WTC11 (cell line): ENCODE data around the gene BMP10. TPM values are rescaled to one million over a fixed set of nuclear protein-coding genes. Genes with fewer than 3 reads are reported as not detected.

Source experiments
- ATAC-seq: fragments of 200-7000 bp; cut with Tn5 transposase; 2 replicates; pipeline ENCODE4 v1.10.0; 2021; ENCODE audit warnings: mild to moderate bottlenecking, moderate library complexity
- CTCF ChIA-PET: fragments of 300-600 bp; sonication (Branson Sonifier 250); formaldehyde crosslinking; loops from one replicate; lab custom pipeline; 2021; ENCODE audit warnings: antibody characterized with exemption; lab: Charles Lee
- POLR2A ChIA-PET: fragments of 350-600 bp; sonication (Branson Sonifier 250); formaldehyde crosslinking; loops from one replicate; lab custom pipeline; 2021; ENCODE audit warnings: antibody characterized with exemption; lab: Charles Lee
- DNase-seq: peaks from one replicate; pipeline ENCODE4 v3.0.0; 2021; ENCODE audit warnings: low spot score
- H3K27ac Mint-ChIP-seq: 2 replicates; pipeline ENCODE4 v1.8.0; 2021; ENCODE audit warnings: mixed read lengths
- H3K27me3 Mint-ChIP-seq: 2 replicates; pipeline ENCODE4 v1.8.0; 2021; ENCODE audit warnings: low read depth, mild to moderate bottlenecking, moderate library complexity, mixed read lengths
- H3K36me3 Mint-ChIP-seq: 2 replicates; pipeline ENCODE4 v1.8.0; 2021; ENCODE audit warnings: mixed read lengths
- H3K4me1 Mint-ChIP-seq: 2 replicates; pipeline ENCODE4 v1.8.0; 2022; ENCODE audit warnings: mixed read lengths
- H3K4me3 Mint-ChIP-seq: 2 replicates; pipeline ENCODE4 v1.8.0; 2021; ENCODE audit warnings: mild to moderate bottlenecking, moderate library complexity, mixed read lengths
- H3K9me3 Mint-ChIP-seq: 2 replicates; pipeline ENCODE4 v1.8.0; 2021; ENCODE audit warnings: mixed read lengths
- ESRRA ChIP-seq: sonication (generic); formaldehyde crosslinking; IDR thresholded peaks from 2 replicates; pipeline ENCODE4 v1.8.1; 2022; ENCODE audit warnings: mild to moderate bottlenecking, missing genetic modification reagents, borderline replicate concordance
- JUN ChIP-seq: sonication (generic); formaldehyde crosslinking; IDR thresholded peaks from 2 replicates; pipeline ENCODE4 v1.8.0; 2023; ENCODE audit warnings: mild to moderate bottlenecking, missing genetic modification reagents
- KAT7 ChIP-seq: sonication (generic); formaldehyde crosslinking; IDR thresholded peaks from 2 replicates; pipeline ENCODE4 v1.8.1; 2023; ENCODE audit warnings: missing genetic modification reagents, mild to moderate bottlenecking, borderline replicate concordance
- NFYB ChIP-seq: sonication (generic); formaldehyde crosslinking; conservative IDR thresholded peaks from 2 replicates; pipeline ENCODE4 v1.8.0; 2022; ENCODE audit warnings: low read depth, missing genetic modification reagents
- NR3C1 ChIP-seq: sonication (generic); formaldehyde crosslinking; conservative IDR thresholded peaks from 2 replicates; pipeline ENCODE4 v1.8.1; 2023; ENCODE audit warnings: low read depth, mild to moderate bottlenecking, missing genetic modification reagents
- PRRX2 ChIP-seq: fragments of 250-450 bp; sonication (Bioruptor Pico); IDR thresholded peaks from 2 replicates; pipeline ENCODE4 v1.8.0; 2021; ENCODE audit warnings: mild to moderate bottlenecking
- SP1 ChIP-seq: sonication (generic); formaldehyde crosslinking; conservative IDR thresholded peaks from 2 replicates; pipeline ENCODE4 v1.8.1; 2022; ENCODE audit warnings: missing genetic modification reagents
- TEAD1 ChIP-seq: sonication (generic); formaldehyde crosslinking; IDR thresholded peaks from 2 replicates; pipeline ENCODE4 v1.8.0; 2022; ENCODE audit warnings: mild to moderate bottlenecking, missing genetic modification reagents
- TP53 ChIP-seq: sonication (generic); formaldehyde crosslinking; IDR thresholded peaks from 2 replicates; pipeline ENCODE4 v1.8.1; 2023; ENCODE audit warnings: mild to moderate bottlenecking, missing genetic modification reagents
- ZNF232 ChIP-seq: sonication (generic); formaldehyde crosslinking; IDR thresholded peaks from 2 replicates; pipeline ENCODE4 v1.8.0; 2022; ENCODE audit warnings: mild to moderate bottlenecking, missing genetic modification reagents
- ZNF317 ChIP-seq: sonication (generic); formaldehyde crosslinking; IDR thresholded peaks from 2 replicates; pipeline ENCODE4 v1.8.1; 2023; ENCODE audit warnings: low read depth, mild to moderate bottlenecking, moderate library complexity, missing genetic modification reagents, borderline replicate concordance
- ZNF396 ChIP-seq: fragments of 250-450 bp; sonication (Bioruptor Pico); IDR thresholded peaks from 2 replicates; pipeline ENCODE4 v1.8.0; 2021; ENCODE audit warnings: mild to moderate bottlenecking, moderate library complexity, borderline replicate concordance
- total RNA-seq: library from RNA; stranded (reverse); gene quantifications from 3 replicates; pipeline ENCODE4 v1.2.3, GENCODE V29; 2021
- TF ChIP-seq, protein P1 (sequence below): sonication (generic); formaldehyde crosslinking; IDR thresholded peaks from 2 replicates; pipeline ENCODE4 v1.8.1; 2022; ENCODE audit warnings: mild to moderate bottlenecking, moderate library complexity, missing genetic modification reagents
- TF ChIP-seq, protein P2 (sequence below): sonication (generic); formaldehyde crosslinking; IDR thresholded peaks from 2 replicates; pipeline ENCODE4 v1.8.1; 2023; ENCODE audit warnings: mild to moderate bottlenecking, missing genetic modification reagents
- TF ChIP-seq, protein P3 (sequence below): sonication (generic); formaldehyde crosslinking; IDR thresholded peaks from 2 replicates; pipeline ENCODE4 v1.8.1; 2023; ENCODE audit warnings: mild to moderate bottlenecking, moderate library complexity, missing genetic modification reagents
- TF ChIP-seq, protein P4 (sequence below): fragments of 250-450 bp; sonication (Bioruptor Pico); IDR thresholded peaks from 2 replicates; pipeline ENCODE4 v1.9.0; 2021; ENCODE audit warnings: moderate library complexity, mild to moderate bottlenecking, inconsistent platforms, borderline replicate concordance
- TF ChIP-seq, protein P5 (sequence below): sonication (generic); formaldehyde crosslinking; IDR thresholded peaks from 2 replicates; pipeline ENCODE4 v1.8.0; 2022; ENCODE audit warnings: mild to moderate bottlenecking, missing genetic modification reagents
- TF ChIP-seq, protein P6 (sequence below): fragments of 250-450 bp; sonication (Bioruptor Pico); conservative IDR thresholded peaks from 2 replicates; pipeline ENCODE4 v1.9.0; 2021; ENCODE audit warnings: mild to moderate bottlenecking
- TF ChIP-seq, protein P7 (sequence below): sonication (generic); formaldehyde crosslinking; IDR thresholded peaks from 2 replicates; pipeline ENCODE4 v1.8.1; 2022; ENCODE audit warnings: low read depth, missing genetic modification reagents, borderline replicate concordance
- TF ChIP-seq, protein P8 (sequence below): sonication (generic); formaldehyde crosslinking; IDR thresholded peaks from 2 replicates; pipeline ENCODE4 v1.8.0; 2022; ENCODE audit warnings: mild to moderate bottlenecking, missing genetic modification reagents

BMP10 gene
- total RNA-seq, 1 experiment from 2014 or later, result not detected

DNA sequence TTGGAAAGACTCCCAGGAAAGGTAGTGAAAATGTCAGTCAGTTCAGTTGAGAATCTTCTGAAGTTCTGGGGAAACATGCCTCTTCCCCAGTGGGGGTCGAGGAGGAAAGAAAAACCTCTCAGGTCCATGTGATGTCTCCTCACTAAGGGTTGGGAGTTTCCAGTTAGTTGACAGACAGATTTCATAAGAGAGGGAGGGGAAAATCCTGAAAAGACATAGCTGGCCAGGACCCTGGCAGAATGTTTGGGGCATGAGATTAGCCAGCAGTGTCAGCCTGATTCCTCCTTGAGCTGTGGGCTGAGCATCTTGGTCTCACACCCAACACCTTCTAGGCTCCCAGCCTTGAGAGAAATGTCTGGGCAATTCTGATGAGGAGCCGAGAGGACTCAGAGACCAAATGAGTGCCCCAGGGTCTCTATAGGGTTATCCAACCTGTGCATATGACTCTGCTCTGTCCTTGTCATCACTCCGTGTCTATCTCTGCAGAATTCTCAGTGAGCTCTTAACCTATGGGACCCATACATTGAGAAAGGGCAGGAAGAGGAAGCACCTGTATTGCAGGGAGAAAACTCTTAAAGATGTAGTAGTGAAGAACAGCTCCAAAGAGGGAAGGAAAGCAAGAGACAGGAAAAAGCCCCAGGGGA, 13.9 kb downstream of the BMP10 start (continued):
- TF ChIP-seq, protein P1, sequence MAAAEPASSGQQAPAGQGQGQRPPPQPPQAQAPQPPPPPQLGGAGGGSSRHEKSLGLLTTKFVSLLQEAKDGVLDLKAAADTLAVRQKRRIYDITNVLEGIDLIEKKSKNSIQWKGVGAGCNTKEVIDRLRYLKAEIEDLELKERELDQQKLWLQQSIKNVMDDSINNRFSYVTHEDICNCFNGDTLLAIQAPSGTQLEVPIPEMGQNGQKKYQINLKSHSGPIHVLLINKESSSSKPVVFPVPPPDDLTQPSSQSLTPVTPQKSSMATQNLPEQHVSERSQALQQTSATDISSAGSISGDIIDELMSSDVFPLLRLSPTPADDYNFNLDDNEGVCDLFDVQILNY (CRISPR knock-in tag), result no peak
- TF ChIP-seq, protein P2, sequence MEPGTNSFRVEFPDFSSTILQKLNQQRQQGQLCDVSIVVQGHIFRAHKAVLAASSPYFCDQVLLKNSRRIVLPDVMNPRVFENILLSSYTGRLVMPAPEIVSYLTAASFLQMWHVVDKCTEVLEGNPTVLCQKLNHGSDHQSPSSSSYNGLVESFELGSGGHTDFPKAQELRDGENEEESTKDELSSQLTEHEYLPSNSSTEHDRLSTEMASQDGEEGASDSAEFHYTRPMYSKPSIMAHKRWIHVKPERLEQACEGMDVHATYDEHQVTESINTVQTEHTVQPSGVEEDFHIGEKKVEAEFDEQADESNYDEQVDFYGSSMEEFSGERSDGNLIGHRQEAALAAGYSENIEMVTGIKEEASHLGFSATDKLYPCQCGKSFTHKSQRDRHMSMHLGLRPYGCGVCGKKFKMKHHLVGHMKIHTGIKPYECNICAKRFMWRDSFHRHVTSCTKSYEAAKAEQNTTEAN, result no peak

DNA sequence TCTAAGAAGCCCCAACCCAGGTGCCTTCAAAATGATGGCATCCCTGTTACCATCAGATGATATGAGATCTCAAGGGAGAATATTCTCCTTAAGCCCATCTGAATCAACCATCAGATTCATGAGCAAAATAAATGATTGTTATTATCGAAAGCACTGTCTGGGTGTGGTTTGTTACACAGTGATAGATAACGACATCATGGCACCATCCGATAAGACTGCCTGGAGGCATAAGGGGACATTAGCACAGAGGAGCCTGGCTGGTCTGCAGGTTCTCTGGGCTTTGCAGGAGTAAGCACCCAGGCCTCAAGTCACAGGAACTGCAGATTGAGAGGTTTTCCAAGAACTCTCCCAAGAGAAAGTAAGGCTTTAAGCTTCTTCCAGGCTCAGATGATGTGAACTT, 15.6 kb downstream of the BMP10 start:
- Mint-ChIP-seq H3K27ac (no peak overlapping the region), H3K36me3 (no peaks in the 10 kb centered on the region), H3K4me1 (peaks cover 16% of the 10 kb centered on the region), H3K9me3 (no peaks in the 10 kb centered on the region), H3K27me3 (no peaks in the 10 kb centered on the region; the same call in 1 of the 2 replicates), H3K4me3 (no peak overlapping the region)
- TF ChIP-seq KAT7 (CRISPR knock-in tag) (no peak), ZNF232 (CRISPR knock-in tag) (no peak), SP1 (CRISPR knock-in tag) (no peak), ZNF396 (CRISPR knock-in tag) (no peak), ZNF317 (CRISPR knock-in tag) (no peak), ESRRA (CRISPR knock-in tag) (no peak), TP53 (CRISPR knock-in tag) (no peak), NR3C1 (no peak)
- TF ChIP-seq, protein P3, sequence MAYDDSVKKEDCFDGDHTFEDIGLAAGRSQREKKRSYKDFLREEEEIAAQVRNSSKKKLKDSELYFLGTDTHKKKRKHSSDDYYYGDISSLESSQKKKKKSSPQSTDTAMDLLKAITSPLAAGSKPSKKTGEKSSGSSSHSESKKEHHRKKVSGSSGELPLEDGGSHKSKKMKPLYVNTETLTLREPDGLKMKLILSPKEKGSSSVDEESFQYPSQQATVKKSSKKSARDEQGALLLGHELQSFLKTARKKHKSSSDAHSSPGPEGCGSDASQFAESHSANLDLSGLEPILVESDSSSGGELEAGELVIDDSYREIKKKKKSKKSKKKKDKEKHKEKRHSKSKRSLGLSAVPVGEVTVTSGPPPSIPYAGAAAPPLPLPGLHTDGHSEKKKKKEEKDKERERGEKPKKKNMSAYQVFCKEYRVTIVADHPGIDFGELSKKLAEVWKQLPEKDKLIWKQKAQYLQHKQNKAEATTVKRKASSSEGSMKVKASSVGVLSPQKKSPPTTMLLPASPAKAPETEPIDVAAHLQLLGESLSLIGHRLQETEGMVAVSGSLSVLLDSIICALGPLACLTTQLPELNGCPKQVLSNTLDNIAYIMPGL (CRISPR knock-in tag), result no peak
- TF ChIP-seq, protein P4, sequence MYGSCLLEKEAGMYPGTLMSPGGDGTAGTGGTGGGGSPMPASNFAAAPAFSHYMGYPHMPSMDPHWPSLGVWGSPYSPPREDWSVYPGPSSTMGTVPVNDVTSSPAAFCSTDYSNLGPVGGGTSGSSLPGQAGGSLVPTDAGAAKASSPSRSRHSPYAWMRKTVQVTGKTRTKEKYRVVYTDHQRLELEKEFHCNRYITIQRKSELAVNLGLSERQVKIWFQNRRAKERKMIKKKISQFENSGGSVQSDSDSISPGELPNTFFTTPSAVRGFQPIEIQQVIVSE (CRISPR knock-in tag), result no peak
- TF ChIP-seq, protein P5, sequence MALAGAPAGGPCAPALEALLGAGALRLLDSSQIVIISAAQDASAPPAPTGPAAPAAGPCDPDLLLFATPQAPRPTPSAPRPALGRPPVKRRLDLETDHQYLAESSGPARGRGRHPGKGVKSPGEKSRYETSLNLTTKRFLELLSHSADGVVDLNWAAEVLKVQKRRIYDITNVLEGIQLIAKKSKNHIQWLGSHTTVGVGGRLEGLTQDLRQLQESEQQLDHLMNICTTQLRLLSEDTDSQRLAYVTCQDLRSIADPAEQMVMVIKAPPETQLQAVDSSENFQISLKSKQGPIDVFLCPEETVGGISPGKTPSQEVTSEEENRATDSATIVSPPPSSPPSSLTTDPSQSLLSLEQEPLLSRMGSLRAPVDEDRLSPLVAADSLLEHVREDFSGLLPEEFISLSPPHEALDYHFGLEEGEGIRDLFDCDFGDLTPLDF (CRISPR knock-in tag), result no peak
- ChIA-PET POLR2A (no interaction called here), CTCF (interaction anchor here (0.9 kb wide), 1 partner anchor 88 kb away, joined by 3 read pairs; no protein-coding TSS in a partner anchor)
- DNase-seq, result no peak
- no peak for ATAC-seq

DNA sequence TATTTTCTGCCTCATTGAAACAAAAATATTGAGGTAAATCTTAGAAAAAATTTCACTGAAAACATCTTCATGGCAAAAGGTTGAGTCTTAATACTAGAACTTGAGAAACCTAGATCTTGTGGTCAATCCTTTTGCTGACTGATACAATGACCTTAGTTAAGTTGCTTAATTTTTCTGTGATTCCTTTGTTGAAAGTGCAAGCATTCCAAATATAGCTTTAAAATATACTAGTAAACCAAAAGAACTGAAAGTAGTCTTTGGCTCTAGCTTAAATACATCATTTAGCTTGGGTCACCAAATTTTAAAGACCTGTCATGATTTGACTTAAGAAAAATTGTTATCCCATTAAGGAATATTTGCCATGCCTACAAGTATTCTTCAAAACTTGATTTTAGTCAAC, 16.7 kb downstream of the BMP10 start:
- ChIA-PET POLR2A (no interaction called here), CTCF (interaction anchor here (0.9 kb wide), 1 partner anchor 89 kb away, joined by 3 read pairs; no protein-coding TSS in a partner anchor)
- no peak for DNase-seq
- no peak overlapping the region for H3K27ac Mint-ChIP-seq
- H3K4me3 Mint-ChIP-seq, result no peak overlapping the region
- ATAC-seq, result no peak
- TF ChIP-seq PRRX2, result no peak
- TF ChIP-seq, protein P6, sequence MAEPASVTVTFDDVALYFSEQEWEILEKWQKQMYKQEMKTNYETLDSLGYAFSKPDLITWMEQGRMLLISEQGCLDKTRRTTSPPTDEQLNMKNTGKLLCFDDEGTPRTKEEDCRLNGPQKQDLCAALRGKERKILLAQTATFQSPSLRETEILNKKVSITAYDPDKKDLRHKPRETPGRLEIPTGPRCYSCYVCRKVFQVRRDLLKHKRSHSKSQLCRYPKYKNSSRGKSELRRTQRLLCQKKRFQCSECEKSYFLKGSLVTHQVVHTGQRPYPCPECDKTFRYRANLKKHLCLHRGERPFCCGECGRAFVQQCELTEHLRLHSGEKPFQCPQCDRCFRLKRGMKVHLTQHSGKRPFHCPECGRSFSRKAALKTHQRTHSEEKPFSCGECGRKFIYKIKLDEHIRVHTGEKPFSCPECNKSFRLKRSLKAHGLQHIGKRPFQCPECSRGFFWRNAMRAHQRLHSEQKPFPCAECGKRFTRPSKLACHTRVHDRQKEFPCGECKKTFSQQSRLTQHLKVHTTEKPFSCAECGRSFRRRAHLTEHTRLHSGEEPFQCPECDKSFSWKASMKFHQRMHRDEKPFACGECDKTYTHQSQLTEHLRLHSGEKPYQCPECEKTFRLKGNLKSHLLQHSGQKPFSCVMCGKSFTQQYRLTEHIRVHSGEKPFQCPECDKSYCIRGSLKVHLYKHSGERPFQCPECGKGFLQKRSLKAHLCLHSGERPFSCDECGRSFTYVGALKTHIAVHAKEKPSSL (CRISPR knock-in tag), result no peak
- TF ChIP-seq, protein P7, sequence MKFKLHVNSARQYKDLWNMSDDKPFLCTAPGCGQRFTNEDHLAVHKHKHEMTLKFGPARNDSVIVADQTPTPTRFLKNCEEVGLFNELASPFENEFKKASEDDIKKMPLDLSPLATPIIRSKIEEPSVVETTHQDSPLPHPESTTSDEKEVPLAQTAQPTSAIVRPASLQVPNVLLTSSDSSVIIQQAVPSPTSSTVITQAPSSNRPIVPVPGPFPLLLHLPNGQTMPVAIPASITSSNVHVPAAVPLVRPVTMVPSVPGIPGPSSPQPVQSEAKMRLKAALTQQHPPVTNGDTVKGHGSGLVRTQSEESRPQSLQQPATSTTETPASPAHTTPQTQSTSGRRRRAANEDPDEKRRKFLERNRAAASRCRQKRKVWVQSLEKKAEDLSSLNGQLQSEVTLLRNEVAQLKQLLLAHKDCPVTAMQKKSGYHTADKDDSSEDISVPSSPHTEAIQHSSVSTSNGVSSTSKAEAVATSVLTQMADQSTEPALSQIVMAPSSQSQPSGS (CRISPR knock-in tag), result no peak
- TF ChIP-seq, protein P8, sequence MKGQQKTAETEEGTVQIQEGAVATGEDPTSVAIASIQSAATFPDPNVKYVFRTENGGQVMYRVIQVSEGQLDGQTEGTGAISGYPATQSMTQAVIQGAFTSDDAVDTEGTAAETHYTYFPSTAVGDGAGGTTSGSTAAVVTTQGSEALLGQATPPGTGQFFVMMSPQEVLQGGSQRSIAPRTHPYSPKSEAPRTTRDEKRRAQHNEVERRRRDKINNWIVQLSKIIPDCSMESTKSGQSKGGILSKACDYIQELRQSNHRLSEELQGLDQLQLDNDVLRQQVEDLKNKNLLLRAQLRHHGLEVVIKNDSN (CRISPR knock-in tag), result no peak
- no peak for TF ChIP-seq NFYB (CRISPR knock-in tag)
- no peak for TF ChIP-seq JUN (CRISPR knock-in tag)
- no peak for TF ChIP-seq TEAD1 (CRISPR knock-in tag)
- H3K4me1 Mint-ChIP-seq, result peaks cover 15% of the 10 kb centered on the region
- H3K27me3 Mint-ChIP-seq, result no peaks in the 10 kb centered on the region; the same call in 1 of the 2 replicates
- H3K36me3 Mint-ChIP-seq, result no peaks in the 10 kb centered on the region
- H3K9me3 Mint-ChIP-seq, result no peaks in the 10 kb centered on the region
